Subcutaneous abdominal adipose tissue (tissue), 5 donors: ENCODE data around the gene HES3.

Source experiments
- H3K27ac ChIP-seq: one replicate; pipeline ENCODE4 v1.7.0; 2013; ENCODE audit warnings: low read depth, mild to moderate bottlenecking, inconsistent platforms, low read length, moderate library complexity
- H3K27me3 ChIP-seq, 5 donors: one replicate each; pipeline ENCODE4 v1.7.0; 2013; ENCODE audit warnings: low read length in 5 of 5, inconsistent platforms in 1 of 5; ENCODE audit not compliant: control insufficient read depth in 5 of 5, insufficient read depth in 4 of 5
- H3K36me3 ChIP-seq, 5 donors: one replicate each; pipeline ENCODE4 v1.7.0; 2013; ENCODE audit warnings: low read length in 5 of 5; ENCODE audit not compliant: control insufficient read depth in 5 of 5, insufficient read depth in 5 of 5
- H3K4me1 ChIP-seq, 5 donors: one replicate each; pipeline ENCODE4 v1.7.0; 2013; ENCODE audit warnings: low read length in 5 of 5, mild to moderate bottlenecking in 3 of 5, moderate library complexity in 1 of 5; ENCODE audit not compliant: control insufficient read depth in 5 of 5, insufficient read depth in 5 of 5
- H3K4me3 ChIP-seq, 5 donors: one replicate each; pipeline ENCODE4 v1.7.0; 2013; ENCODE audit warnings: low read length in 5 of 5, low read depth in 1 of 5
- H3K9ac ChIP-seq, 5 donors: one replicate each; pipeline ENCODE4 v1.7.0; 2013; ENCODE audit warnings: low read length in 5 of 5, mild to moderate bottlenecking in 4 of 5, moderate library complexity in 3 of 5
- H3K9me3 ChIP-seq, 5 donors: one replicate each; pipeline ENCODE4 v1.7.0; 2013; ENCODE audit warnings: low read length in 5 of 5; ENCODE audit not compliant: control insufficient read depth in 5 of 5
- donor health status: healthy.
- donor health status: healthy.
- donor health status: healthy.
- donor health status: healthy.
- donor health status: healthy.

Gene HES3

GRCh38 chr1:6261615-6261995, 17.6 kb downstream of the HES3 start:
- Histone ChIP-seq H3K9ac (no peak overlapping the region), H3K27ac (no peak overlapping the region), H3K4me1 (peaks cover 2 to 59% (median 45%) of the 10 kb centered on the region in 5 donors), H3K27me3 (peaks cover 0 to 2% (median 0%) of the 10 kb centered on the region in 5 donors), H3K4me3 (peak overlapping the region in 3 of 5 donors; percentile 48 to 67 (median 54)), H3K9me3 (no peaks in the 10 kb centered on the region), H3K36me3 (no peaks in the 10 kb centered on the region)

GRCh38 chr1:6262555-6263420, 18.8 kb downstream of the HES3 start:
- Histone ChIP-seq H3K27ac (no peak overlapping the region), H3K9me3 (no peaks in the 10 kb centered on the region), H3K36me3 (no peaks in the 10 kb centered on the region), H3K4me1 (peaks cover 2 to 48% (median 35%) of the 10 kb centered on the region in 5 donors), H3K9ac (no peak overlapping the region), H3K27me3 (peaks cover 0 to 2% (median 0%) of the 10 kb centered on the region in 5 donors), H3K4me3 (no peak overlapping the region)

GRCh38 chr1:6263716-6264115, 19.7 kb downstream of the HES3 start:
- no peak overlapping the region for H3K9ac ChIP-seq
- peaks cover 2 to 47% (median 34%) of the 10 kb centered on the region in 5 donors for H3K4me1 ChIP-seq
- H3K9me3 ChIP-seq: no peaks in the 10 kb centered on the region
- no peak overlapping the region for H3K4me3 ChIP-seq
- no peaks in the 10 kb centered on the region for H3K36me3 ChIP-seq
- no peak overlapping the region for H3K27ac ChIP-seq
- H3K27me3 ChIP-seq: peaks cover 0 to 2% (median 0%) of the 10 kb centered on the region in 5 donors

- no peak overlapping the region for H3K27ac ChIP-seq
- peaks cover 2 to 35% (median 27%) of the 10 kb centered on the region in 5 donors for H3K4me1 ChIP-seq
- H3K4me3 ChIP-seq: no peak overlapping the region
- H3K9ac ChIP-seq: no peak overlapping the region
- H3K9me3 ChIP-seq: no peaks in the 10 kb centered on the region
- no peaks in the 10 kb centered on the region for H3K36me3 ChIP-seq
- peaks cover 0 to 2% (median 0%) of the 10 kb centered on the region in 5 donors for H3K27me3 ChIP-seq
These were observed 21.2 kb downstream of the HES3 start for GRCh38 chr1:6265151-6265550.

GRCh38 chr1:6266641-6267040, 22.7 kb downstream of the HES3 start:
- Histone ChIP-seq H3K9ac (no peak overlapping the region), H3K36me3 (no peaks in the 10 kb centered on the region), H3K27me3 (peaks cover 0 to 2% (median 0%) of the 10 kb centered on the region in 5 donors), H3K27ac (no peak overlapping the region), H3K4me1 (peaks cover 2 to 27% (median 22%) of the 10 kb centered on the region in 5 donors), H3K9me3 (no peaks in the 10 kb centered on the region), H3K4me3 (no peak overlapping the region)

- peaks cover 0 to 2% (median 0%) of the 10 kb centered on the region in 5 donors for H3K27me3 ChIP-seq
- no peaks in the 10 kb centered on the region for H3K9me3 ChIP-seq
- H3K4me3 ChIP-seq: no peak overlapping the region
- no peak overlapping the region for H3K9ac ChIP-seq
- peaks cover 2 to 17% (median 14%) of the 10 kb centered on the region in 5 donors for H3K4me1 ChIP-seq
- no peak overlapping the region for H3K27ac ChIP-seq
- no peaks in the 10 kb centered on the region for H3K36me3 ChIP-seq
These were observed 23.8 kb downstream of the HES3 start for GRCh38 chr1:6267686-6268322.

- Histone ChIP-seq H3K27me3 (peaks cover 0 to 2% (median 0%) of the 10 kb centered on the region in 5 donors), H3K4me1 (peaks cover under 1 to 11% (median 8%) of the 10 kb centered on the region in 5 donors), H3K4me3 (no peak overlapping the region), H3K27ac (no peak overlapping the region), H3K36me3 (no peaks in the 10 kb centered on the region), H3K9me3 (no peaks in the 10 kb centered on the region), H3K9ac (no peak overlapping the region)
These were observed 24.4 kb downstream of the HES3 start for GRCh38 chr1:6268415-6268814.

GRCh38 chr1:6269296-6269695, 25.3 kb downstream of the HES3 start:
- no peaks in the 10 kb centered on the region for H3K9me3 ChIP-seq
- H3K4me1 ChIP-seq: peaks cover 0 to 2% (median 0%) of the 10 kb centered on the region in 5 donors
- no peaks in the 10 kb centered on the region for H3K36me3 ChIP-seq
- no peak overlapping the region for H3K27ac ChIP-seq
- H3K27me3 ChIP-seq: peaks cover 0 to 2% (median 0%) of the 10 kb centered on the region in 5 donors
- no peak overlapping the region for H3K9ac ChIP-seq
- no peak overlapping the region for H3K4me3 ChIP-seq

GRCh38 chr1:6269720-6270400, 25.9 kb downstream of the HES3 start:
- H3K4me3 ChIP-seq: no peak overlapping the region
- H3K9ac ChIP-seq: no peak overlapping the region
- no peaks in the 10 kb centered on the region for H3K4me1 ChIP-seq
- H3K9me3 ChIP-seq: no peaks in the 10 kb centered on the region
- H3K27me3 ChIP-seq: peaks cover 0 to 2% (median 0%) of the 10 kb centered on the region in 5 donors
- H3K36me3 ChIP-seq: no peaks in the 10 kb centered on the region
- H3K27ac ChIP-seq: no peak overlapping the region
